Keratinocyte (primary cell): ENCODE data around the gene ACAN. TPM values are rescaled to one million over a fixed set of nuclear protein-coding genes. Genes with fewer than 3 reads are reported as not detected.

Experiments
- DNase-seq: peaks from one replicate; pipeline ENCODE4 v3.0.0-alpha.2; 2011; ENCODE audit warnings: low read depth, missing footprints, low spot score
- FAIRE-seq: peaks from 2 replicates; lab custom pipeline; 2011; peaks lifted over from hg19 to GRCh38; lab: Jason Lieb, UNC
- H2AFZ ChIP-seq: 2 replicates; pipeline ENCODE4 v1.6.0; 2012; ENCODE audit warnings: low read length, control low read depth, inconsistent platforms; ENCODE audit not compliant: control insufficient read depth
- H3K27ac ChIP-seq: 2 replicates; pipeline ENCODE4 v1.5.1; 2011; ENCODE audit warnings: low read length; ENCODE audit not compliant: control insufficient read depth, insufficient read depth
- H3K27me3 ChIP-seq: 3 replicates; pipeline ENCODE4 v1.6.0; 2011; ENCODE audit warnings: low read length; ENCODE audit not compliant: control insufficient read depth, insufficient read depth; ENCODE audit errors: extremely low read depth
- H3K36me3 ChIP-seq, 2 experiments: 2 replicates in 1 of 2; 3 replicates in 1 of 2; pipeline ENCODE4 v1.5.1; 2011; ENCODE audit warnings: low read length in 2 of 2, mild to moderate bottlenecking in 1 of 2; ENCODE audit not compliant: control insufficient read depth in 2 of 2, insufficient read depth in 2 of 2; ENCODE audit errors: extremely low read depth in 1 of 2
- H3K4me1 ChIP-seq: 3 replicates; pipeline ENCODE4 v1.5.1; 2011; ENCODE audit warnings: low read length; ENCODE audit not compliant: control insufficient read depth, insufficient read depth; ENCODE audit errors: extremely low read depth
- H3K4me2 ChIP-seq: 3 replicates; pipeline ENCODE4 v1.6.0; 2011; ENCODE audit warnings: low read depth, low read length; ENCODE audit not compliant: control insufficient read depth, insufficient read depth; ENCODE audit errors: extremely low read depth
- H3K4me3 ChIP-seq, 3 experiments: fragments of 200-600 bp in 1 of 3; sonication (generic) in 1 of 3; 2 replicates in 2 of 3; 3 replicates in 1 of 3; pipeline ENCODE4 v1.5.1; 2011 to 2016; ENCODE audit warnings: low read length in 3 of 3, mild to moderate bottlenecking in 3 of 3, control low read depth in 2 of 3, inconsistent platforms in 1 of 3, low read depth in 1 of 3, mixed read lengths in 1 of 3, mixed run types in 1 of 3, moderate library complexity in 1 of 3; ENCODE audit not compliant: control insufficient read depth in 2 of 3, insufficient read depth in 2 of 3; ENCODE audit errors: extremely low read depth in 1 of 3
- H3K79me2 ChIP-seq: 2 replicates; pipeline ENCODE4 v1.6.0; 2012; ENCODE audit warnings: low read length; ENCODE audit not compliant: control insufficient read depth, insufficient read depth
- H3K9ac ChIP-seq: 3 replicates; pipeline ENCODE4 v1.6.0; 2011; ENCODE audit warnings: low read length; ENCODE audit not compliant: control insufficient read depth, insufficient read depth; ENCODE audit errors: extremely low read depth
- H3K9me1 ChIP-seq: 3 replicates; pipeline ENCODE4 v1.6.0; 2011; ENCODE audit warnings: low read length; ENCODE audit not compliant: control insufficient read depth, insufficient read depth; ENCODE audit errors: extremely low read depth
- H3K9me3 ChIP-seq: 2 replicates; pipeline ENCODE4 v1.5.1; 2012; ENCODE audit warnings: low read depth, low read length; ENCODE audit not compliant: control insufficient read depth
- H4K20me1 ChIP-seq: 3 replicates; pipeline ENCODE4 v1.6.0; 2011; ENCODE audit warnings: low read length; ENCODE audit not compliant: control insufficient read depth, insufficient read depth; ENCODE audit errors: extremely low read depth
- CTCF ChIP-seq, 3 experiments: IDR thresholded peaks in 1 of 3; conservative IDR thresholded peaks in 1 of 3; optimal IDR thresholded peaks in 1 of 3; 2 replicates in 2 of 3; 3 replicates in 1 of 3; pipeline versions ENCODE3 to v1.5.1; 2011; ENCODE audit warnings: low read length in 3 of 3, mild to moderate bottlenecking in 3 of 3, moderate library complexity in 2 of 3, control low read depth in 1 of 3, inconsistent platforms in 1 of 3; ENCODE audit not compliant: insufficient read depth in 2 of 3; ENCODE audit errors: extremely low read depth in 1 of 3
- EZH2 ChIP-seq: IDR thresholded peaks from one replicate; pipeline ENCODE4 v1.6.1; 2012; ENCODE audit warnings: inconsistent platforms, mild to moderate bottlenecking, low read length, moderate library complexity
- dilution Hi-C: fragments of 300-500 bp; cut with MboI; formaldehyde crosslinking; loops from one replicate; pipeline ENCODE4 v1.7.0; 2020; ENCODE audit warnings: low sequenced_read_pairs; ENCODE audit not compliant: extremely low pct_ligation_motif_present
- polyA plus RNA-seq, 5 experiments: library from polyadenylated mRNA; depleted of rRNA in 3 of 5; stranded (reverse) in 3 of 5; stranded (forward) in 1 of 5; unstranded in 1 of 5; fragments of >200 nt; gene quantifications; 1 replicate in 1 of 5; 2 replicates in 3 of 5; 3 replicates in 1 of 5; pipeline versions ENCODE4 v1.2.1 to v1.2.3, GENCODE V29; 2011 to 2012; ENCODE audit warnings: missing spikeins in 2 of 5, low read depth in 1 of 5, low replicate concordance in 1 of 5

The ACAN gene
- polyA plus RNA-seq, 1 donor (not counting 4 experiments of a cell fraction or from before 2014, with no cell fraction given) = not detected

- Histone ChIP-seq H3K27ac (no peak overlapping the region), H3K9me3 (no peaks in the 10 kb centered on the region), H3K27me3 (peaks cover 36% of the 10 kb centered on the region), H3K9ac (no peak overlapping the region), H3K4me1 (peaks cover 3% of the 10 kb centered on the region), H2AFZ (no peak overlapping the region), H3K4me3 (no peak overlapping the region), H3K4me2 (no peak overlapping the region), H3K36me3 (no peaks in the 10 kb centered on the region), H3K79me2 (no peaks in the 10 kb centered on the region), H4K20me1 (peaks cover 3% of the 10 kb centered on the region), H3K9me1 (no peaks in the 10 kb centered on the region)
- dilution Hi-C loops = no loop called here
- DNase-seq (no peak), FAIRE-seq (no peak)
- no peak for TF ChIP-seq CTCF (optimal IDR thresholded peaks at IDR 0.05 in 1 of 3, IDR thresholded peaks at IDR 0.05 in 1 of 3, conservative IDR thresholded peaks at IDR 0.05 in 1 of 3; ENCODE audit: extremely low read depth in 1 of 3, insufficient read depth in 2 of 3, low read length in 3 of 3)
- no peak for TF ChIP-seq EZH2
Measured at GRCh38 chr15:88800738-88801137, 2.5 kb upstream of the ACAN start.

GRCh38 chr15:88802250-88802990, 816 bp upstream of the ACAN start:
- Histone ChIP-seq H3K9me3 (no peaks in the 10 kb centered on the region), H3K36me3 (no peaks in the 10 kb centered on the region), H3K27me3 (peaks cover 38% of the 10 kb centered on the region), H3K4me3 (no peak overlapping the region), H3K79me2 (no peaks in the 10 kb centered on the region), H2AFZ (no peak overlapping the region), H3K9me1 (no peaks in the 10 kb centered on the region), H4K20me1 (peaks cover 3% of the 10 kb centered on the region), H3K9ac (no peak overlapping the region), H3K4me1 (peaks cover 3% of the 10 kb centered on the region), H3K27ac (no peak overlapping the region), H3K4me2 (no peak overlapping the region)
- TF ChIP-seq CTCF (optimal IDR thresholded peaks at IDR 0.05 in 1 of 3, IDR thresholded peaks at IDR 0.05 in 1 of 3, conservative IDR thresholded peaks at IDR 0.05 in 1 of 3; ENCODE audit: extremely low read depth in 1 of 3, insufficient read depth in 2 of 3, low read length in 3 of 3) (no peak), EZH2 (peak; percentile 97)
- DNase-seq (no peak), FAIRE-seq (no peak)
- dilution Hi-C loops = no loop called here
